A673 (cell line): Measurements from ENCODE around the gene SDHAF3.

Experiments used
- CTCF ChIP-seq: fragments of 300-800, 200-600 bp; sonication (generic); conservative IDR thresholded peaks from 2 replicates; pipeline ENCODE4 v1.5.1; 2017; ENCODE audit warnings: low read depth, mild to moderate bottlenecking, antibody characterized with exemption, low read length, moderate library complexity, mixed read lengths
- EZH2 ChIP-seq: fragments of 200-600 bp; sonication (generic); IDR thresholded peaks from 2 replicates; pipeline ENCODE4 v1.6.1; 2017; ENCODE audit warnings: borderline replicate concordance, low read depth, mild to moderate bottlenecking, mixed read lengths, antibody characterized with exemption, low read length; ENCODE audit not compliant: poor library complexity, severe bottlenecking

GRCh38 chr7:97081521-97082300 lies 35.8 kb upstream of the SDHAF3 start:
- TF ChIP-seq CTCF (no peak), EZH2 (no peak)
